Inflammatory macrophage treated with lipopolysaccharide for 4 hours (primary cell): ENCODE data around the gene SIGLEC11.
"Not testable (repeated sequence)": the region's sequence is repeated elsewhere in the genome, so short reads cannot be mapped to it uniquely, and the experiment has no call there.

Source experiments
- DNase-seq: peaks from one replicate; pipeline ENCODE4 v3.0.0-alpha.2; 2020

SIGLEC11 gene

GRCh38 chr19:49924881-49925210 lies 36.1 kb downstream of the SIGLEC11 start:
- not testable (repeated sequence) for DNase-seq

DNA sequence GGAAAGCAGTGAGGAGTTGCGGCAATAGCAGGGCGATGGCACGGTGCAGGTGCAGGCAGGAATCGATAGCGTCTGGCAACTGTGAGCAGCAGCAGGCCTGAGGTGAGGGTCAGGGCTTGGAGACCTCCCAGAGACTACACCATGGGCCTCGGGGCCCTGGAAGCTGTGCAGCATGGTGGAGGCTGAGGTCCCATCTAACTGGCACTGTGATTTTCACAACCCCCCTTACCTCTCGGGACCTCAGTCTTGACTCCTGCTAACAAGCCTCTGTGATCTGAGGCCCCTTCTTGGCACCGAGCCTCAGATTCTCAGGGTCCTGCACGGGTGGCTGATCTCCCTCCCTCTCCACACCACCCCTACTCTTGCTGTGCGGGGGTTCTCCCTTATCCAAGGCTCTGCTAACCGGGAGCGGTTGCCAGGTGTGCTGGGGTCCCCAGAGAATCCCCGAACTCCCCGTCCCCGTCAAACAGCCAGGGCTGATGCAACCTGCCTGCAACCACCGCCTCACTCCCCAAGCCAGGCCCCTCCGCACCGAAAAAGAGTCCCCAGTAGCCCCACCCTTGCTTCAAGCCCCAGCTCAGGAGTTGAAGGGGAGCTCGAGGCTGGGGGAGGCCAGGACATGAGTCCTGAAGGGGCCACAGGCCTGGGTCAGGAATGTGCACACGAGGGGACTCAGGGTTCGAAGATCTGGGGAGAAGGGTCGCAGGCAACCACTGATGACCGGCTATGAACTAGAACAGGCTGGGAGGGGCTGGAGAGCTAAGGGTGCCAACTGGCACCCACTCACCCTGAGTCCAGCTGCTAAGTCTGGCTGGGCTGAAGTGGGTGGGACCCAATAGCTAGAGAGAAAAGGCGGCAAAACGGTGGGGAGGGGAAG lies 36.7 kb downstream of the SIGLEC11 start:
- no peak for DNase-seq

DNA sequence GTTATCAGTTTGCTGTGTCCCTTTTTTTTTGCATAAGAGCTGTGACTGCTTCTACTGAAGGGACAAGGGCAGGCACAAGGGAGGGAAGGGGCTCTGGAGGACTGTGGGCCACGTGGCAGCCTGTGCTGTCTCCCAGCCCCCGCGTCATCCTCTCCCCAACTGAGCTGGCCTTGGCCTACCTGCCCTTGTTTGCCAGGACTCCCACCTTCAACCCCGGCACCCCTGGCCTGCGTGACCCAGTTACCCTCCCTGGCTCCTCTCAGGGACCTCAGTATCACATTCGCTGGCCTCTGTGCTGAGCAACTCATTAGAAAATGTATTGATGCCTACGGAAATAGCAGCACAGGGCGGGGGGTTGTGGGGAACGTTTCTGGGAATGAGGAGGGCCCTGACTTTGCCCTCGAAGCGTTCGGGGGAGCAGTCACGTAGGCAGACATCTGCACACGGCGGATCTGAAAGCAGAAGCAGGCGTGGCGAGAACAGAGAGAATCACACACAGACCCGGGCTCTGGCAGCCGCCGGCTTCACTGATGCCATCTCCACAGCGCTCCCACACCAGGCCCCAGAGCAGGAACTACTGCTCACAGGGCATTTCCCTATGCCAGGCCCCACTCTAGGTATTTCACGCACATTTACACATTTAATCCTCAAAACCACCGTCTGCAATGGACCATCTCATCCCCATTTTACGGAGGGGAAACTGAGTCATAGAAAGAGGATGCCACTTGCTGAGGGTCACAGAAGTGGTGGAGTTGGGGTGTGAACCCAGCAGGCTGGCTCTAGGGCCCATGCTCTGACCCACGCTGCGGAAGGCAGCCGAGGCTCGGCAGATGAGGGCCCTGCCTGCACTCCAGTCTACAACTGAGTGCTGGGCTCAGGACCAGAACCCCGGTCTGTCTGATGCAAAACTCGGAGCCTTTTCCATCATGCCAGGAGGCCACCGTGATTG lies 37.6 kb downstream of the SIGLEC11 start:
- DNase-seq: peak; percentile 81

DNA sequence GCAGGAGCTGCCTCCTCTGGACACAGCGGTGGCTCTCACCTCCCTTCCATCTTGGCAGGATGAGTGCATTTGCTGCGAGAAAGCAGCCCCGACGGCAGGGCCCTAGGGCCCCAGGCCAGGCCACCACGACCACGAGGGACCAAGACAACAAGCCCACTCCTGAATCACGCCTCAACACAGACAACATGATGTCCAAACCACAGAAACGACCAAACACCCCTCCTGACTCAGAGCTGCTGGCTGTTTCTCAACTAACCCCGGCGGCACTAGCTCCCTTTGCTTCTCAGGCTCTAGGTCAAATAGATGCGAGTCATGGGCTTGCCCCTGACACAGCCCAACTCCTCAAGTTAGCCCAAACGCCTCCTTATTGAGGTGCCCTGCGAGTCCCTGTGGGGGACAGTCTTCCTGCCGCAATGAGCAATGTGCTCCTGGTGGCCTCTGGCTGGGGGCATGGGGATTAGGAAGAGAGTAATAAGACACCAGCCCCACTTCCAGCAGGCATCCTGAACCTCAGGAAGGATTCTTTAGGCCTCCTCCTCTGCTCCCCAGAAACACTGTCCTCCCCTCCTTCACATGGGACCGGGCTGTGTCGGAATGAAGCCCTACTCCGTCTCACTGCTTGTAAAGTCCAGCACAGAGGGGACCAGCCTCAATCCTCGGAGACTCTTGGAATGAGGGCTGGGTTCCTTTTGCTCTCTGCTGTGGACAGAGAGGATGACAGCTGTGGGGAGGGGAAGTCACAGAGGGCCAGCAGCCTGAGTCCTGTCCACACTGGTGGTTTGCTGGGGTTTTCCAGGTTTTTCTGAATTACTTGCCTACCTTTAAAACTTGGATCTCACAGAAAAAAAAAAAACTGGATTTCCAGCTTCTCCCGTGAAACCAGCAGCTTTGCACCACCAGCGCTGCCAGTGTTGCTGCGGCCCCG lies 38.8 kb downstream of the SIGLEC11 start:
- DNase-seq: peak; percentile 78

- DNase-seq: no peak
Measured at GRCh38 chr19:49920624-49921363, 40.2 kb downstream of the SIGLEC11 start.

DNA sequence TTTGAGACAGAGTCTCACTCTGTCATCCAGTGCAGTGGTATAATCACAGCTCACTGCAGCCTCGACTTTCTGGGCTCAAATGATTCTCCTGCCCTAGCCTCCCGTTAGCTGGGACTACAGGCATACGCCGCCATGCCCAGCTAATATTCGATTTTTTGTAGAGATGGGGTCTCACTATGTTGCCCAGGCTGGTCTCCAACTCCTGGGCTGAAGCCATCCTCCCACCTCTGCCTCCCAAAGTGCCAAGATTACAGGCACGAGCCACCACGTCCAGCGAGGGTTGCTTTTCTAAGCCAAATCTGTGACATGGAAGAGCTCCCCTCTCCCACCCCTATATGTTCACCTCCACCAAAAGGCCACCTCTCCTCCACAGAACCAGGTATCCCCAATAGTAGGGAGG lies 42.9 kb downstream of the SIGLEC11 start:
- DNase-seq: no peak

- DNase-seq: peak; percentile 90
Measured at GRCh38 chr19:49916839-49917733, 43.9 kb downstream of the SIGLEC11 start.

DNA sequence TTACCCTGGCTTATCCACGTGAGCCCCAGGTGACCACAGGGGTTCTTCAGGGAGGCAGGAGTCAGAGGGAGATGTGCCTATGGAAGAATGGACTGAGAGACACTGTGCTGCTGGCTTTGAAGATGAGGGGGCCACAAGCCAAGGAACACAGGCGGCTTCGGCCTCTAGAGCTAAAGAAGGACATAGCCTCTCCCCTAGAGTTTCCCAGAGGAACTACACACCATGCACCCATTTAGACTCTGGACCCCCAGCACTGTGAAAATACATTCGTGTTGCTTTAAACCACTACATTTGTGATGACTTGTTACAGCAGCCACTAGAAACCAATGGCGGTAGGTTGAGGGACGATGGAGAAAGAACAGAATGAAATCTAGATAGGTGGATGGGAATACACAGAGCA lies 45.7 kb downstream of the SIGLEC11 start:
- DNase-seq: no peak

DNA sequence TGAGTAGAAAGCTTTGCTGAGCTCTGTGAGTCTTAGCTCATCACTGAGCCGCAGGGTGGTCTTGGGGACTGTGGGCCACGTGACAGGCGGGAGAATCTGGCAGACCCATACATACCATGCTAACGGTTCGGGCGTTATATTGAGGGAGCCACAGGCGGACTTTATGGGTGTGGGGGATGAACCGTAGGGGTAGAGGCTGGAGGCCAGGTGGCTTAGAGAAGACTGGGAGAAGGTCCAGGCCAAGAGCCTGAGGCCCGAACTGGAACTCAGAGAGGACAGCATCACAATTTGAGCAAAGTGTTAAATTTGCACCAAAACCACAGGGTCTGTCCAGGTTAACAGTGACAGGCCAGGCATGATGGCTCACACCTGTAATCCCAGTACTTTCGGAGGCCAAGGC lies 47.3 kb downstream of the SIGLEC11 start:
- DNase-seq: no peak

GRCh38 chr19:49912965-49913685 lies 47.8 kb downstream of the SIGLEC11 start:
- no peak for DNase-seq

GRCh38 chr19:49911381-49912145 lies 49.4 kb downstream of the SIGLEC11 start:
- DNase-seq: peak; percentile 94

GRCh38 chr19:49910179-49910578 lies 50.8 kb downstream of the SIGLEC11 start:
- no peak for DNase-seq

DNA sequence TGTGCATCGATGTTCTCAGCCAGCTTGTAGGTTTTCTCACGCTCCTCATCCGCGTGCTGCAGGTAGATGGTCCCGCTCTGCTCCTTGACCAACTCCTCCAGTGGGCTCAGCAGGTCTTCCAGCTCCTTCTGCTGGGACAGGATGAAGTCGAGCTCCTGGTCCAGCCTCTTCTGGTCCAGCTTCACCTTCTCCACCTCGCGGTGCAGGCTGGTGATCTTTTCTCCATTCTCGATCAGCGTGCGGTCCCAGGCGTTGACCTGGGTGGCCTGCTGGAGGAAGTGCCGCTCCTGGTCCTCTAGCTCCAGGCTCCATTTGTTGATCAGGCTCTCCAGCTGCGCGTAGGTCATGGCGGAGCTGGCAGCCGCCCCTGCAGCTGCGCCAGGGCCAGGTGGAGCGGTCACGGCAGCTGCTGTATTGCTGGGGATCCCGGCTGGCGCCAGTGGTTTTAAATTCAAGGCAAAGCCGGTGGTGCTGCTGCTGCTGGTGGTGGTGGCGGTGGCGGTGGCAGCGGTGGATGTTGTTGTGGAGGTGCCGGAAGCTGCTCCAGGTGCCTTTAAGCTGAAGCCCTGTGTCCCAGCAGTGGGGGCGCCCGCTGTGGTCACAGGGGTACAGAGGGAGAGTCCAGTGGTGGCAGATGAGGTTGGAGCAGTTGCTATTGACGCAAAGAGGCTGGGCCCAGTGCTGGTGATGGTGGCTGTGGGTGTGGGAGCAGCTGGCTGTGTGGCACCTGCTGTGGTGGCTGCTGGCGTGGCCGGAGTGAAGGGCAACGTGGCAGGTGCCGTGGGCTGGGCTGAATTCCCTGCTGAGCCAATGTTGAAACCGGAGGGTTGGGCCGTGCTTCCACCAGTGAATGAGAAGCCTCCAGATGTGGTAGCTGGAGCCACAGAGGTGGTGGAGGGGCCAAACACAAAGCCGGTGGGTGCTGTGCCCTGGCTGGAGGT lies 52.2 kb downstream of the SIGLEC11 start:
- DNase-seq: no peak

GRCh38 chr19:49907745-49908446 lies 53.1 kb downstream of the SIGLEC11 start:
- no peak for DNase-seq

DNA sequence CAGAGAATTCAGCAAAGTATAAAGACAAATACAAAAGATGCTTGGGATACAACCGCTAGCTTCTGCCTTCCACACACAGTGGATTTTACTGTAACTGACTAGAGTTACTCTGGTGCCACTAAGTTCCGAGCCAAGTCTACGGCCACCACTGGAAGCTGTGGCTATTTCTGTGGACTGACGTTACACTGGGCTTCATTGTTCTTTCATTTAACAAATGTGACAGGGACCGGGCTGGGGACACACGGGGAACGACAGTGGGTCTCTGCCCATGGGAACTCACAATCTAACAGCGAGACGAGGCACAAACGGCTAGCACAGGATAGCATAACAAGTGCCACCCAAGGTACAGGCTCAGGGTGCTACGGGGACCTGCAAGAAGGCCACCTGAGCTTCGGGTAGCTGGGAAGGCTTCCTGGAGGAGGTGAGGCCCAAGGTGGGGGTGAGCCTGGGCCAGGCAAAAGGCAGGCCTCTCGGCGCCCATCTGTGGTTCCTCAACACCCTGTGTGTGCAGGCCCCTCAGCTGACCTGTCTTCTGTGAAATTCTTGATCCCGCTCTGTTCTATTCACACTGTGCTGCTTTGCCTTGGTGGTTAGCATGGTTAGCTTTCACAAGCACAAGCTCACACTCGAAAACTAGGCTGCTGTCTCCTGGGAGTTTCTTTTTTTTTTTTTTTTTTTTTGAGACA lies 54.0 kb downstream of the SIGLEC11 start:
- no peak for DNase-seq

DNA sequence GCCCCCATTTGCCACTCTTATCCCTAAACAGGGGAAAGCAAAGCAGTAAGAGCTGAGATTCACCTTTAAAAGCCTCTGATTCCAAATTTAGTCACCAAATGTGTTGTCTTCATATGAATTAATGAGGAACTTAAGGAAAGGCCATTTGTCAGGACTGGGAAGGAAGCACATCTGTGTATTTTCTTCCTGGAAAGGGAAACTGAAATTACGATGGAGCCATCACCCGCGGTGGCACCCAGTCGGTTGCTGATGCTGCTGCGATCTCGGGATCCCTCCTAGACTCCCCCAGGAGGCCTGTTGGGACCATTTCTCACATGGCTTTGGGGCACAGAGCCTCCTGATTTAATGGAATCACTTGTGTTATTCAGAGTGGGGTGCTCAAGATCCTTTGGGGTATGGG lies 56.8 kb downstream of the SIGLEC11 start:
- DNase-seq: peak; percentile 82
